ENCODE results near the gene RASL11A. TPM values are rescaled to one million over a fixed set of nuclear protein-coding genes. Genes with fewer than 3 reads are reported as not detected.
"Not testable (repeated sequence)": the region's sequence is repeated elsewhere in the genome, so short reads cannot be mapped to it uniquely, and the experiment has no call there.

RASL11A gene
- total RNA-seq, 4 donors from 2014 or later = 18.7 to 37.7 (median 28.9) TPM

GRCh38 chr13:27319404-27319803 is 48.8 kb downstream of the RASL11A start:
- H3K27ac ChIP-seq = no peak overlapping the region
- no peaks in the 10 kb centered on the region for H3K36me3 ChIP-seq
- no peak for TF ChIP-seq POLR2AphosphoS5 (IDR thresholded peaks at IDR 0.05)
- no peak for TF ChIP-seq EP300 (IDR thresholded peaks at IDR 0.05; ENCODE audit: low read depth)
- TF ChIP-seq CTCF (IDR thresholded peaks at IDR 0.05) = no peak
- TF ChIP-seq POLR2A (IDR thresholded peaks at IDR 0.05) = no peak
- no peaks in the 10 kb centered on the region for H3K9me3 ChIP-seq
- no peak overlapping the region for H3K4me3 ChIP-seq
- intact Hi-C loops (cut with DNase I; ENCODE audit: low total_unique reads) = no loop called here
- peaks cover 8% of the 10 kb centered on the region for H3K27me3 ChIP-seq
- in situ Hi-C loops (cut with MboI; ENCODE audit: low pct_ligation_motif_present in 1 of 4, low pct_unique_long_range_greater_than_20kb in 1 of 4, low sequenced_read_pairs in 3 of 4) = no loop called here
- no peak for DNase-seq
- H3K4me1 ChIP-seq = no peaks in the 10 kb centered on the region

GRCh38 chr13:27321468-27322431 is 51.1 kb downstream of the RASL11A start:
- Histone ChIP-seq H3K36me3 (no peaks in the 10 kb centered on the region), H3K4me3 (no peak overlapping the region), H3K4me1 (no peaks in the 10 kb centered on the region), H3K9me3 (no peaks in the 10 kb centered on the region), H3K27me3 (peaks cover 5% of the 10 kb centered on the region), H3K27ac (no peak overlapping the region)
- intact Hi-C loops (cut with DNase I; ENCODE audit: low total_unique reads) (no loop called here), in situ Hi-C loops (cut with MboI; ENCODE audit: low pct_ligation_motif_present in 1 of 4, low pct_unique_long_range_greater_than_20kb in 1 of 4, low sequenced_read_pairs in 3 of 4) (no loop called here)
- WGBS, 2 donors (ENCODE audit: low coverage in 1 of 2) = 59 to 80% methylated on average over 4 to 8 of the region's 8 CpGs
- no peak for DNase-seq
- TF ChIP-seq CTCF (IDR thresholded peaks at IDR 0.05) (no peak), POLR2A (IDR thresholded peaks at IDR 0.05) (no peak), POLR2AphosphoS5 (IDR thresholded peaks at IDR 0.05) (no peak), EP300 (IDR thresholded peaks at IDR 0.05; ENCODE audit: low read depth) (no peak)

- H3K36me3 ChIP-seq; H3K27me3 ChIP-seq; H3K4me3 ChIP-seq; DNase-seq; H3K4me1 ChIP-seq; intact Hi-C loops (cut with DNase I; ENCODE audit: low total_unique reads); H3K27ac ChIP-seq; H3K9me3 ChIP-seq; in situ Hi-C loops (cut with MboI; ENCODE audit: low pct_ligation_motif_present in 1 of 4, low pct_unique_long_range_greater_than_20kb in 1 of 4, low sequenced_read_pairs in 3 of 4): not testable (repeated sequence)
- WGBS, 2 donors (ENCODE audit: low coverage in 1 of 2) = 75 to 90% methylated on average over 4 to 6 of the region's 6 CpGs
Measured at GRCh38 chr13:27322443-27322842, 51.8 kb downstream of the RASL11A start.

Small RNA genes within 50 kb of the gene (small RNA-seq; reads per million reads assigned to genes)
- gene SNORA27 = 0 reads per million in 4 donors
- gene SNORD102 = 0 reads per million in 4 donors

Other genes starting within 250 kb of the RASL11A start
- 10 to 100 TPM; 25.9 to 57.2 (median 47.8) TPM for gene USP12, start 99.0 kb upstream of the RASL11A start, total RNA-seq
- 100 to 1,000 TPM in 3 of 4 donors, 10 to 100 TPM in 1; 71.8 to 702 (median 370) TPM for gene RPL21, start 19.3 kb upstream of the RASL11A start, total RNA-seq
- gene GTF3A, start 153.8 kb downstream of the RASL11A start, total RNA-seq = 100 to 1,000 TPM in 1 of 4 donors, 10 to 100 TPM in 3; 43.1 to 195 (median 60.0) TPM
- gene MTIF3, start 179.7 kb downstream of the RASL11A start, total RNA-seq = 10 to 100 TPM; 27.7 to 98.3 (median 66.7) TPM